Heart left ventricle (tissue), 13 donors: Measurements from ENCODE around the gene CKM.

Experiments used
- CTCF ChIP-seq, 12 donors: fragments of 200-600 bp; sonication (generic) in 4 of 12; IDR thresholded peaks; one replicate each; pipeline versions ENCODE4 v1.5.0 to v1.8.0; 2018 to 2022; ENCODE audit warnings: antibody characterized with exemption in 12 of 12, mild to moderate bottlenecking in 5 of 12
- POLR2A ChIP-seq, 2 donors: fragments of 450-650 bp; IDR thresholded peaks; one replicate each; pipeline ENCODE4 v1.6.1; 2017; ENCODE audit warnings: antibody characterized with exemption in 2 of 2, mild to moderate bottlenecking in 2 of 2, moderate library complexity in 2 of 2
- donor health status: ischemic (EF 13 %, LVEDD 7.1; RV severe dilation, severe dysfunction).
- donor health status: DM: no; HTN: yes; CAD: no.
- donor health status: DM: no; HTN: no; CAD: no.
- donor health status: ischemic (EF 25% LVEDD 6.9; RV normal size, moderate dysfunction).
- donor health status: ischemic (EF 25% LVEDD 5.7; RV mildly dilated, moderate dysfunction).
- donor health status: ischemic (EF 35%, LVEDD 5.7; RV mildly dilated, moderate dysfunction).
- donor health status: nonischemic (EF 11% LVEDD 7.7; RV severe dilation, severe dysfunction).
- donor health status: DM: yes; HTN: yes; CAD: no.
- donor health status: PGD.
- donor health status: ischemic (EF 29% LVEDD 5.4; RV normal size, mild dysfunction).
- donor health status: nonischemic (EF 23%, LVEDD 6.1; RV moderate dilation, normal function).

DNA sequence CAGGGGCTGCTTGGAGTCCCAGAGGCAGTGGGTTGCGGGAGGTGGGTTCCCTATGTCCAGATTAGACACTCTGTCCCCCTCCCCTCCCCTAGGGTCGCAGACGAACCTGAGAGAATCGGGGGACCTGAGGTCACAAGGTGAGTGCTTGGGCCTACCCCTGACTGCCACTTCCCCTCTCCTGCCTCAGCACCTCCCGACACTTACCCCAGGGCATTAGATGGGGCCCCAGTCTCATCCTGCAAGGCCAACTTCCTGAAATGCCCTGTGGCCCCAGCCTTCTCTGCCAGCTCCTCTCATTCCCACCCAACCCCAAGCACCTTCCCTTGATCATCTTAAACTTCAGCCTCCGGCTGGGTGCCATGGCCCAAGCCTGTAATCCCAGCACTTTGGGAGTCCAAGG is 23.0 kb downstream of the CKM start:
- no peak for TF ChIP-seq CTCF (IDR thresholded peaks at IDR 0.05)
- TF ChIP-seq POLR2A (IDR thresholded peaks at IDR 0.05): no peak
